Superior temporal gyrus (tissue), 1 donor: ENCODE measurements around the gene ATG13.
A peak's percentile ranks its signal among the peaks of the same experiment; 100 is the strongest.
"Not testable (repeated sequence)": the region's sequence is repeated elsewhere in the genome, so short reads cannot be mapped to it uniquely, and the experiment has no call there.

ENCODE experiments used
- DNase-seq: peaks from one replicate; pipeline ENCODE4 v3.0.0-alpha.2; 2016; ENCODE audit errors: extremely low spot score

Gene ATG13

DNA sequence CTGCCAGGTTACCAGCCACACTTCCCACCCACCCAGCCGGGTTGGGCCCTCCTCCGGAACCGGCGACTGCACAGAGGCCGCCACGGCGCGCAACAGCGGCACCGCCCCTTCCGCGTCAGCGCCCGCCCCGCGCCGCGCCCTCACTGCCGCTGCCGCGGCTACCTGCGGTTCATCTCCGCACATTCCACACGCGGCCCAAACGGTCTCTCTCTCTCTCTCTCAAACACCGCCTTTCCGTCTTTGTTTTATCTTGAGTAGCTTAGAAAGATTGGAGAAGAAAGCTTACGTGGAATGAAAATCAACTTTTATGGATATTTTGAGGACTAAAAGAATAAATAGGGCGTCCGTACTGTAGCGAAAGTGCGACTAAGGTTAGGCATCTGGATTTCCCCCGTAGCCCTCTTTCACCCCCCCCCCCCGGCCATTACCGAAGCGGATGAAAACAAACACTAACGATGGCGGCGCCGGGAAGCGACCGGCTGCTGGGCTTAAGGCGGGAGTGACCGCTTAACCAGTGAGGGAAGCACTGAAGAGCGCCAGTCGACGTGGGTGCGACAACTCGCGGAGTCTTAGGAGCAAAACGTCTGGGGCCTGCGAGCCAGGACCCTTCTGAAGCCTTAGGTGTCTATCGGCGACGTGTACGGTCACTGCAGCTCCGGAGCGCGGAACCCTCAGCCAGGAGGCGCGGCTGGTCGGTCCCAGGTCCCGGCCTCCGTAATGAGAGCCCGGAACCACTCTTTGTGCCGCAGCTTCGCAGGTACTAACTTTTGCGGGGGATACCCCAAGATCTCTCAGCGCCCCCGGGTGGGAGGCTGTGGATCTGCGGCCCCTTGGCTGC, at the start of gene ATG13, which contains the start of gene HARBI1:
TSS of gene ATG13 (plus strand) at position 420 of the 838 bp plus-strand sequence. CDS start 26,739 bp downstream, outside the sequence.
TSS of gene HARBI1 (minus strand) at position 94 of the 838 bp plus-strand sequence. CDS start 990 bp downstream, outside the sequence.
- DNase-seq = peak; percentile 90

DNA sequence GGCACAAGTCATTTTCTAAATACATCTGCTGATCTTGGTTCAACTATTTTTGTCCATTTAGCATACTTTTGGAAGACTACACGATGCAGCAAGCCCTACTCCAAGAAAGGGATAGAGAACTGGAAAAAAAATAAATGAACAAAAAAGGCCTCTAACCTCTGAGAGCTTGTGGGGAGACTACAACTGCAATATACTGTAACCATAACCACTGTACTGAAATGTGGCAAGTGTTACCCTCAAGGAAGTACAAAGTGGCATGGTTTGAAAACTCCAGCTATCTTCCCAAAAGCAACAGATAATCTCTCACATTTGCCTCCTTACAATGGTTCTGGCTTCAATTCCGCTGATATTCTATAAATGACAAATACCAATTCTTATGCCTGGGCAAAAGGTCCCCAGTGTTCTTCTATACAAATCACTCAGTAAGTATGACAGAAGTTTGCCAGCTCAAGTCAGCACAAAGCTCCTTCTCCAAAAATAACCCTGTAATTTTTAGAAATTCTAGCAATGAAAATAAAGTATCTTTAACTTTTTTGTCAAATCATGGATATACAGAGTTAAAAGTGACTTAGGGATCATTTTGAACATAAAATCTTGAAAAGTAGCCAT, 46.5 kb upstream of the ATG13 start:
- no peak for DNase-seq

DNA sequence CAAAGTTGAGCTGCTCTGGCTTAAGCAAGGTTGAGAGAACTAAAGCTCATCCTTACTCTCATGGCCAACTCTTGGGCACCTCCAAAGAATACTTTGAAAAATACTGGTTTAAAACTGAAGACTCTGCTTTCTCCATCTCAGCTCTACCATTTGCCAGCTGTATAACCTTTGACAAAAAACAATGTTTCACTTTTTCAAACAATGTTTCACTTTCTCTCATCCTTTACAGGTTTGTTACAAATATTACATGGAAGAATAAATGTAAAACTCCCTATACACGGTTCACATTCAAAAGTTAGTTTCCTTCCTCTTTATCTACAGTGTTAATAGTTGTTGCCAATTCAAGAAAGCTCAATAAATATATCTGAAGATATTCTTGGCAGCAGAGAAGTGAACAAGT, 42.7 kb upstream of the ATG13 start:
- no peak for DNase-seq

DNA sequence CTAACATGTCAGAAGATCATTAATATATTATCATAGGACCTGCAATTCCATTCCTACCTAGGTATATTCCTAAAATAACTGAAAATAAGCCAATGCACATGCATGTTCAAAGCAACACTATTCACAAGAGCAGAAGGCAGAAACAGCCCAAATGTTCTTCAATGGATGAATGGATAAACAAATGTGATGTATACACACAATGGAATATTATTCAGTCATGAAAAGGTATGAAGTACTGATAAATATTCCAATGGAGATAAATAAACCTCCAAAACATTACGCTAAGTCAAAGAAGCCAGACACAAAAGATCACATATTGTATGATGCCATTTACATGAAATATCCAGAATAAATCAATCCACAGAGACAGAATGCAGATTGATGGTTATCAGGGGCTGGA, 40.3 kb upstream of the ATG13 start:
- DNase-seq = no peak

DNA sequence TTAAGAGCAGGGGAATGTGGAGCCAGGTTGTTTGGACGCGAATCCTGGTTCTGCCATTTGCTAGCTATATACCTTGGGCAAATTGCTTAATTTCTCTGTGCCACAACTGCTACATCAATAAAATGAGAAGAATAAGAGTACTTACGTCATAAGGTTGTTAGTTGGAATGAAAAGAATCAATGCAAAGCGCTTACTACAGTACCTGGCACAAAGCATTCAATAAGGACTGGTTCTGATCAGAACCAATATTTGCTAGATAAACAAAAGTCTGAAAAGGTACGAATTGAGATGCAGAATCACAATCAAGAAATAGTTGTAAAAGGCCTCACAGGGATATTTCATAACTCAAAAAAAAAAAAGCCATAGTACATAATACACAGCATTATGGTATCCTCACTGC, 34.8 kb upstream of the ATG13 start:
- DNase-seq = no peak

DNA sequence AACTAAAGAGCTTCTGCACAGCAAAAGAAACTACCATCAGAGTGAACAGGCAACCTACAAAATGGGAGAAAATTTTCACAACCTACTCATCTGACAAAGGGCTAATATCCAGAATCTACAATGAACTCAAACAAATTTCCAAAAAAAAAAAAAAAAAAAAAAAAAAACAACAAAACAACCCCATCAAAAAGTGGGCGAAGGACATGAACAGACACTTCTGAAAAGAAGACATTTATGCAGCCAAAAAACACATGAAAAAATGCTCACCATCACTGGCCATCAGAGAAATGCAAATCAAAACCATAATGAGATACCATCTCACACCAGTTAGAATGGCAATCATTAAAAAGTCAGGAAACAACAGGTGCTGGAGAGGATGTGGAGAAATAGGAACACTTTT, 33.8 kb upstream of the ATG13 start:
- DNase-seq = not testable (repeated sequence)

DNA sequence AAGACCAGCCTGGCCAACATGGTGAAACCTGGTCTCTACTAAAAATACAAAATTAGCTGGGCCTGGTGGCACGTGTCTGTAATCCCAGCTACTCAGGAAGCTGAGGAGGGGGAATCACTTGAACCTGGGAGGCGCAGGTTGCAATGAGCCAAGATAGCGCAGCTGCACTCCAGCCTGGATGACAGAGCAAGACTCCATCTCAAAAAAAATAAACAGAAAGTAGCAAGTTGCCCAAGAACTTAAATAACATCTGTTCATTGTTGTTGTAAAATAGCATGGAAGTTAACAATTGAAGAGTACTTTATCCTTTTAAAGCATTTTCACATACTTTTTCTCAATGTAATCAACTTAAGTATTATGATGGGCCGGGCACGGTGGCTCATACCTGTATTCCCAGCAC, 29.2 kb upstream of the ATG13 start:
- DNase-seq = no peak

DNA sequence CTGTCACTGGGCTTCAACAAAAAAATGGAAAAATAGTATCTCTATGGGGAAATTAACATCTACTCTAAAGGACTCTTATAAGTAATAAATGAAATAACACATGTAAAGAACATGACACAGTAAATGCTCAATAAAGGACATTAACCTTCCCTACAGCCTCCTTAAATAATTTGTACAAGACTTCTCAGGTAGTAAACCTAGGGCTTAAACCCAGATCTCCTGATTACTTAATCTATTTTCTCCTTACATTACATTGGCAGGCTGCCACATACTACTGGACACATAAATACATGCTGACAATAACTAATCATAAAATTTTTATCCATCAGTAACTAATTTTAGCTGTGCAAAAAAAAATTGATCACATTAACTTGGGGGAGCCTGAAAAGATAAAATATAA, 28.4 kb upstream of the ATG13 start:
- no peak for DNase-seq

DNA sequence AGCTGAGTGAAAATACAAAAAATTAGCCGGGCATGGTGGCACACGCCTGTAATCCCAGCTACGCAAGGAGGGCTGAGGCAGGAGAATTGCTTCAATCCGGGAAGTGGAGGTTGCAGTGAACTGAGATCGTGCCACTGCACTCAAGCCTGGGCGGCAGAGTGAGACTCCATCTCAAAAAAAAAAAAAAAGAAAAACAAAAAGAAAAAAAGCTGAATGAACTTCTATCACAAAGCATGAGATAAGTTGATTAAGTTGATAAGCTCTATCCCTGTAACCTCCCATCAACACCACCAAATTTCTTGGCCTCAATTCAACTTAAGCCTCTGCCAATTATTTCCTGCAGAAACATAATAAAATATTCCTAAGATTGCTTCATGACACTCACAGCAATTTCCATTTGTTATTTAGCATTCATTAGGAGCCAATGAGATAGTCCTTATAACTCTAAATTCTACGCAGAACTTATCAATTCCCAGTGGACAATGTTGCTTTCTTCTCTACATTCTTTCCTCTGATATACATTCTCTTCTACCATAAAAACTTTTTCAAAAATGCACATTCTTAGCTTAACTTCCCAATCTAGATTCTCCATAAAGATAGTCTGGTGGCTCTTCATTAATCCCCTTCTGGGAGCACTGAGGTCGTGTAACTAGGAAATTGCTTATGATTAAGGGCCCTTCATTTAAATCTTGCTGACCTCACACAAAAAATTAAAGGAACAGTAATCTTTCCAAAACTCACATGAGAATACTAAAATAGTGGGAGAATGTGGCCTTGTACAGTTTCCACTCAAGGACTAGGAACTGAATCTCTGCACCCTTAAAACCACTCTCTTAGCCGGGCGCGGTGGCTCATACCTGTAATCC, 26.4 kb upstream of the ATG13 start:
- no peak for DNase-seq

DNA sequence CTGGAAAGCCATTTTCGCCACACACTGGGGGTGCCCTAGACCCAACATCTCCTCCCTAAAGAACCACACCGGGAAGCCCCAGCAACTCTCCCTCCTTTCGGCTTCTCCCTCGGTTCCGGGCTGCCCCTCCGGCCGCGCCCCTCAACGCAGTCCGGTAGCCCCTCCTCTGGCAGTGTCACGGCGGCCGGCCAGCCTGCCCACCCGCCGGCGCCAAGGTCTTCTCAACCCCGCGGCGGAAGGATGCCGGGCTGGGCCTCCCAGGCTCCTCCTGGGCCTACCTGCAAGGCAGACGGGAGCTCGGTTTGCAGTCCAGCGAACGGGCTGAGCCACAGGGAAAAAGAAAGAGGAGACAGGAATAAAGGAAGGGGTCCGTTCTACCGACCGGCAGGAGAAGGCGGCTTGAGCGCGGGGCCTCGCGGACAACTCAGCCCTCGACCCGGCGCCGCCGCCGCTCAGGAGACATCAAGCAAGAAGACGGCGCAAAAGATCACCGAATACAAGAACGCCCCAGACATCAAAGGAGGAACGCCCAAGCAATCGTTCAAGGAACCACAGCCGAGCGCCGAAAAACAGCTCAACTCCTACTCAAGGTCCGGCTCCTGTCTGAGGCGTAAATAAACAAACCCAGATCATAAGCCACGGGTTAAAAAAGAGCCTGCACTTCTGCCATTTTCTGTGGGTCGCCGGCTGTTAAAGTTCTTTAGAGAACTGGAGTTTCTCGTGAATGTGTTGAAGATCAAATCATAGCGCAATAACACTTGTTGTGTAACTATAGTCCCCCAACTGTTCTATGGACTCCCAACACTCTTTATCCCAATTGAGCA, 23.6 kb upstream of the ATG13 start, which contains the start of gene AMBRA1:
TSS of gene AMBRA1 (minus strand) at position 474 of the 824 bp plus-strand sequence. CDS start 45,643 bp downstream, outside the sequence.
- DNase-seq = peak; percentile 97

DNA sequence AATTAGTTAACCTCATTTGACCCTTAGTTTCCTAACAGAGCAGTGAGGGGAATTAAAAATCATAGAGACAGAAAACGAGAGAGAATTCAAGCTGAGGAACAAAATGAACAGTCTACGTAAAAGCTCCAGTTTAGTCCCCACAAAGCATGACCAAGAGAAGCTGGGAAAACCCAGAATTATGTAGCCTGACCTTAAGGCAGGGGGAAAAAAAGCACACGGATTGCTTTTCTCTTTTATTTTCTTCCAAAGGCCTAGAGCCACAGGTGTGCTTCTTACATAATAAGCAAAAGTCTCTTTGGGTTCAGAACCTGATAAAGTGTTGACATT, 23.0 kb upstream of the ATG13 start:
- DNase-seq = no peak

DNA sequence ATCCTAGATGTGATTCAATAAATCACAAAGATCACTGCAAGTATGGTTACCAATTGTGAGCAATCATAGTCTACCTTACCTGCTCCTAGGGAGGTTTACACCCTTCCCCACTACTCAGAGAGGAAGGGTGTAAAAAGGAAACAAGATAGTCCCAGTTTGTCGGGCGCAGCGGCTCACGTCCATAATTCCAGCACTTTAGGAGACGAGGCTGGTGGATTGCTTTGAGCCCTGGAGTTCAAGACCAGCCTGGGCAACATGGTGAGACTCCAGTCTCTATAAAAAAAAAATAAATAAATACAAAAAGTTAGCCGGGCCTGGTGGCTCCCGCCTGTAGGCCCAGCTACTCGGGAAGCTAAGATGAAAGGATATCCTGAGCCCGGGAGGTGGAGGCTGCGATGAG, 22.6 kb upstream of the ATG13 start:
- no peak for DNase-seq

DNA sequence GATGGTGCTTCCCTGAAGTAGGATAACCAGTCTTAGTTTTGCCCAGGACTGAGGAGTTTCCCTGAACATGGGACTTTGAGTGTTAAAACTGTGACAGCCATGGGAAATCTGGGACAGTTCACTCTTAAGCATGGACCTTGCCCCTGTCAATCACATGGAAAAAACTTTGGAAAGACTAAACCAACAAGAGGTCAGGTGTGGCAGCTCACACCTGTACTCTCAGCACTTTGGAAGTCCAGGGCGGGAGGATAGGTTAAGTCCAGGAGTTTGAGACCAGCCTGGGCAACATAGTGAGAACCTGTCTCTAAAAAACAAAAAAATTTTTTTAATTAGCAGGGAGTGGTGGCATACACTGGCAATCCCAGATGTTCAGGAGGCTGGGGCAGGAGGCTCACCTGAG, 20.2 kb upstream of the ATG13 start:
- no peak for DNase-seq

DNA sequence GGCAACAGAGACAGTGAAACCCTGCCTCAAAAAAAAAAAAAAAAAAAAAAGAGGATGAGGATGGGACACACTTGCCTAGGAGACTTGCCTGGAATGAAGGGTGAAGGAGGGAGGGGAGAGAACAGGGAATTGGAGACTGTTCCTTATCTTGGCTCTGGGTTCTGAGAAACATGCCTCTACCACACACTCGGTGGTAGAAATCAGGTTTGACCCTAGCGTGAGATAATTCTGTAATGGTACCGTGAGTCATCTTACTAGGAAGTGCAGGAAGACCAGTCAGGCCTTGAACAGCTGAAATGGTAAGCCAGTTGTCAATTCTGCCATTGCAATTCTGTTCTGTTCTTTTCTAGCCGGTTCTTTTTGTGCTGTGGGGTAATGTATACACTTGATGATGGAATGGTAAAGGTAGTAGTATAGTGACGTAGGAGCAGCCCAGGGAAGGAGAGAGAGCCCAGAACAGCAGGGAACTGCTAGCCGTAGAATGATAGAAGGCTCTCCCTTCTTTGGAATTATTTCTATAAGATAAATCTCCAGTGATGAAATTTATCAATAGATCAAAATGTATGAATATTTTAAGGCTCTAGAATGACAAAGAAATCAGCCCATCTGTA, 19.6 kb upstream of the ATG13 start:
- no peak for DNase-seq

DNA sequence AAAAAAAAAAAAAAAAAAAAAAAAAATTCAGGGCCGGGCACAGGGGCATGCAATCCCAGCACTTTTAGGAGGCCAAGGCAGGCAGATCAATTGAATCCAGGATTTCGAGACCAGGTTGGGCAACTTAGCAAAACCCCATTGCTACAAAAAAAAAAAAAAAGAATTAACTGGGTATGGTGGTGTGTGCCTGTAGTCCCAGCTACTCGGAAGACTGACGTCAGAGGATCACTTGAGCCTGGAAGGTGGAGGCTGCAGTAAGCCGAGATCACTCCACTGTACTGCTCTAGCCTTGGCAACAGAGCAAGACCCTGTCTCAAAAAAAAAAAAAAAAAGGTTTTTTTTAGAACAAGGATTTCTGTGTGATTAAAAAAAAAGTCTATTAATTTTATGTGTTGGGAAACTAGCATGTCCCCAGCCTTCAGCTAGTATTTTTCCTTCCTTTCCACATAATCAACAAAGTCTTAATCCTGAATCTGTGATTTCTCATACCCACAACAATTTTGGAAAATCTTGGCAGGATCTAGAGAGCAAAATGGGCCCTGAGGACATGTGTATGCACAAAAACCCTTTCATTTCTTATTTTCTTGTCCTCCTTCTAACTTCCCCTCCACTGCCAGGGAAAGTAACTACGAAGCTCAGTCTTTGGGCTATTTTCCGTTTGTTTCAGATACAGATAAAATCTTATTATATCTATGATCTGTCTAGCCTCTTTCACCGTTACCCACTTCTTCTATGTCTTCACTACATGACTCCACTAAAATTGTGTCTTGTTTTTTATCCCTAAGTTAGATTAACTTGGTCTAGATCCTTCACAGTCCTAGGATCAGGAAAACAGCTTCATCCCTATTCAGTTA, 17.8 kb upstream of the ATG13 start:
- DNase-seq = peak; percentile 58

DNA sequence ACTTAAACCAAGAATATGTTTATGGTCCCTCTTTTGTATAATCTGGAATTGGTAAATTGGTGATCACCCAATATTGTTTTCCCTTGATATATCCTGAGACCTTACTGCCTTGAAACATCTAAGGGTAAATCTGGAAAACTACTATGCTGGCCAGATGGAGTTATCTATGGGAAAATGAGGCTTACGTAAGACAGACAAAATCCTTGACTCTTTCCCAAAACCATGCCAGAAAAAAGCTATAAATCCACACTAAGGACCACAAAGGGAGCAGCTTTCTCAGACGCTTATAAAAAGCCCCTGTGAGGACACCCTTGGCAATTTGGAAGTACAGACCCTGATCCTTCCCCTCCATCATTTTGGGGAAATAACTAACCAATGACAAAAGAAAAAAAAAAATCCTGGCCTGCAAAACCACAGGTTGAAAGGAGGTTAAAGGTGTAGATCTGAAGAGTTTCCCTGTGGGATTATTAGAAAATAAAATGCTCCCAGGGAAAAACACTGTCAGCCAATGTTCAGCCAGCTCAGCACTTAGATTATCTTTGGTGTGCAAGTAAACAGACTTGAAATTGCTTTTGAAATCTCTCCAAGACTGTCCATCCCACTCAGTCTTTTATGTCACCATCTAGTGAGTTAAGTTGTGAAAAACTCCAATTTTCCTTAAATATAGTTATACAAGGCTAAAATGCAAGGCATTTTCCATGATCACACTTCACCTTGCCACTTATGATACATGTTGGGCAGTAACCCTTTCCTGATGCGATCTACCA, 17.0 kb upstream of the ATG13 start:
- peak; percentile 43 for DNase-seq

DNA sequence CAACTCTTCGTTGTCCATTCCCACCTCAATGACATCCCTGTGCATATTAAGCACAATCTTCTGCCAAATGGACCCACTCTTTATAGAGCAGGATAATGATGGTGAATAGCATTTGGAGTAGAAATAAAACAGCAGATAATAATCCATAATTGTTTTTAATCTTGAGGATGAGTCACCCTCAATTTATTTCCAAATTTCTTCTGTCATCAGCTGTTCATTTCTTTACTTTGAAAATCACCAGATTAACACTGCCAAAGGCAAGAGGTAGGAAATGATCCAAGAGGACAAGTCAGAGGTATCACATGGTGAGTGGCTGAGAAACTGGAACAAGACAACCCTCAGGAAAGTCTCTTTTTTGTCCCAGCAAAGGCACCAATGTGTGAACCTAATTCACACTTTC, 16.2 kb upstream of the ATG13 start:
- peak; percentile 68 for DNase-seq

DNA sequence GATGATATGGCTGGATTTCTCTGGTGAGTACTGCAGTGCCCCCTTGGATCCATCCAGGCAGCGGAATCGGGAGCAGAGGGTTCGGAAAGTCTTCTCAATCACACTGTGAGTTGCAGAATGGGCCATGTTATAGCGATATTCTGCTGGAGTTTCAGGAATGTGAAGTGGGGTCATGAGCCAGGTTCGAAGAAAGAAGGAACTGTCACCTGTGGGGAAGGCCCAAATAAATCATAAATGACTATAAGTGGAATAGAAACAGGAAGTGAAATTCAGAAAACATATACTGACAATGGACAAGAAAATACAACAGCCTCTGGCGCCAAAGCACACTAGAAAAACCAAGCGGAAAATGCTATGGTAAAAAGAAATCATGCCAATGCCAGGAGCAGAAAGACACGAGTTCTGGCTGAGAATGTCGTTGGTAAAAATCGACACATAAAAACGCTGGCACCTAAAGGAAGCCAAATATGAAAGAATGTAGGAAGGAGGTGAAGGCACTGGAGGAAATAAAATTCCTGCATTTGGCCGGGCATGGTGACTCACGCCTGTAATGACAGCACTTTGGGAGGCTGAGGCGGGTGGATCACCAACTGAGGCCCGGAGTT, 13.5 kb upstream of the ATG13 start:
- no peak for DNase-seq

DNA sequence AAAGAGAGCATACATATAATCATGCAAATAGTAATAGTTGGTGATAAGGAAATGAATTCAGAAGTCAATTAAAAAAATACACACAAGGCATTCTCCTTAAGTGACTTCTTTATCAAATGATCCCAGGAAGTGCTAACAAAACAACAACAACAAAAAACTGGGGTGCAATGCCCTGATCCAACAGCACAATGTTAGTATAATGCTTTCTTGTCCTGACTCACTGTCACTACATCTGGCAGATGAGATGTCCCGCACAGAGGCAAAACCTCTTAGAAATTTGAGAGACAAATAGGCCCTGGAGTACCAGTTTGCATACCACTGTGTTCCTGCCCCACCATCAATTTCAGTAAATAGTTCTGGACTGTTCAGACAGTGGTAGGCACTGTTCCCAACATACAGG, 12.6 kb upstream of the ATG13 start:
- peak; percentile 31 for DNase-seq
